Measurements from ENCODE around the gene UTS2B. TPM values are rescaled to one million over a fixed set of nuclear protein-coding genes. Genes with fewer than 3 reads are reported as not detected.

Gene UTS2B
- total and polyA plus RNA-seq, 4 donors = 0.10 to 0.76 TPM; not detected in 2

DNA sequence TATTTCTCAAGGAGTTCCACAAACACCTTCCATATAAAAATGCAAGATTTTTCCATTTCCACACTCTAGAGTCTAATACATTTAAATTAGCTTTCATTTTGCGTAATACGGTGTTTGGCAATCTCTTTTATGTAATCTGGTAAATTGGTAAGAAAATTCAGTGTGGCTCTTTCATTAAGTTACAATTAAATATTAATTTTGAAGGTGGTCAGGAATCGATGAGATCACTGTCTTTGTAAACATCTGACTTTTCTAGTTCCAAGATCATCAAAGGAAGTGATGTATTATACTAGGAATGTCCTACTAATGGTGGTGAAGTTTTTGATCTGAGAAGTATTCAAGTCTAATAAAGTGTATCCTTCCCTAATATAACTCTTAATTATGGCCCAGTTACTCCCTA is 1.1 kb upstream of the UTS2B start:
- TF ChIP-seq TAF1 (conservative IDR thresholded peaks at IDR 0.05) (no peak), MAX (IDR thresholded peaks at IDR 0.05) (no peak), JUND (IDR thresholded peaks at IDR 0.05) (peak in 1 of 2 donors; percentile 10), RAD21 (IDR thresholded peaks at IDR 0.05) (no peak), YY1 (IDR thresholded peaks at IDR 0.05) (peak; percentile 3)
- Histone ChIP-seq H3K36me3 (ENCODE audit: control insufficient read depth in 4 of 4, insufficient read depth in 3 of 4, low read depth in 1 of 4, low read length in 3 of 4) (no peaks in the 10 kb centered on the region), H3K27ac (ENCODE audit: low read depth in 1 of 2, low read length in 2 of 2) (peak overlapping the region; percentile 97 to 99), H3K9me3 (ENCODE audit: control insufficient read depth in 4 of 4, low read length in 3 of 4) (no peaks in the 10 kb centered on the region), H3K4me1 (ENCODE audit: control insufficient read depth in 4 of 4, insufficient read depth in 4 of 4, low read length in 3 of 4) (peaks cover 4 to 28% (median 19%) of the 10 kb centered on the region in 4 donors), H3K4me3 (ENCODE audit: low read depth in 1 of 3, low read length in 3 of 3) (peak overlapping the region; percentile 88 to 93 (median 92)), H3K27me3 (ENCODE audit: control insufficient read depth in 4 of 4, insufficient read depth in 4 of 4, low read length in 3 of 4) (no peaks in the 10 kb centered on the region), H3K9ac (ENCODE audit: low read depth in 1 of 2, low read length in 2 of 2) (peak overlapping the region in 1 of 2 donors; percentile 70)
- DNase-seq (ENCODE audit: low spot score) = no peak
- WGBS = 28% methylated on average over 3 of the region's 3 CpGs

- 14% methylated on average over 11 of the region's 11 CpGs for WGBS
- Histone ChIP-seq H3K9me3 (ENCODE audit: control insufficient read depth in 4 of 4, low read length in 3 of 4) (no peaks in the 10 kb centered on the region), H3K27ac (ENCODE audit: low read depth in 1 of 2, low read length in 2 of 2) (peak overlapping the region; percentile 97 to 99), H3K4me3 (ENCODE audit: low read depth in 1 of 3, low read length in 3 of 3) (peak overlapping the region; percentile 88 to 93 (median 92)), H3K36me3 (ENCODE audit: control insufficient read depth in 4 of 4, insufficient read depth in 3 of 4, low read depth in 1 of 4, low read length in 3 of 4) (no peaks in the 10 kb centered on the region), H3K9ac (ENCODE audit: low read depth in 1 of 2, low read length in 2 of 2) (peak overlapping the region; percentile 14 to 96), H3K4me1 (ENCODE audit: control insufficient read depth in 4 of 4, insufficient read depth in 4 of 4, low read length in 3 of 4) (peaks cover 4 to 28% (median 19%) of the 10 kb centered on the region in 4 donors), H3K27me3 (ENCODE audit: control insufficient read depth in 4 of 4, insufficient read depth in 4 of 4, low read length in 3 of 4) (no peaks in the 10 kb centered on the region)
- TF ChIP-seq RAD21 (IDR thresholded peaks at IDR 0.05) (no peak), HNF4A (conservative IDR thresholded peaks at IDR 0.05) (no peak), FOXA2 (IDR thresholded peaks at IDR 0.05) (no peak), SP1 (IDR thresholded peaks at IDR 0.05) (no peak), TAF1 (conservative IDR thresholded peaks at IDR 0.05) (no peak), GABPA (IDR thresholded peaks at IDR 0.05 in 1 of 2, conservative IDR thresholded peaks at IDR 0.05 in 1 of 2) (no peak)
- TF ChIP-seq, protein P1, sequence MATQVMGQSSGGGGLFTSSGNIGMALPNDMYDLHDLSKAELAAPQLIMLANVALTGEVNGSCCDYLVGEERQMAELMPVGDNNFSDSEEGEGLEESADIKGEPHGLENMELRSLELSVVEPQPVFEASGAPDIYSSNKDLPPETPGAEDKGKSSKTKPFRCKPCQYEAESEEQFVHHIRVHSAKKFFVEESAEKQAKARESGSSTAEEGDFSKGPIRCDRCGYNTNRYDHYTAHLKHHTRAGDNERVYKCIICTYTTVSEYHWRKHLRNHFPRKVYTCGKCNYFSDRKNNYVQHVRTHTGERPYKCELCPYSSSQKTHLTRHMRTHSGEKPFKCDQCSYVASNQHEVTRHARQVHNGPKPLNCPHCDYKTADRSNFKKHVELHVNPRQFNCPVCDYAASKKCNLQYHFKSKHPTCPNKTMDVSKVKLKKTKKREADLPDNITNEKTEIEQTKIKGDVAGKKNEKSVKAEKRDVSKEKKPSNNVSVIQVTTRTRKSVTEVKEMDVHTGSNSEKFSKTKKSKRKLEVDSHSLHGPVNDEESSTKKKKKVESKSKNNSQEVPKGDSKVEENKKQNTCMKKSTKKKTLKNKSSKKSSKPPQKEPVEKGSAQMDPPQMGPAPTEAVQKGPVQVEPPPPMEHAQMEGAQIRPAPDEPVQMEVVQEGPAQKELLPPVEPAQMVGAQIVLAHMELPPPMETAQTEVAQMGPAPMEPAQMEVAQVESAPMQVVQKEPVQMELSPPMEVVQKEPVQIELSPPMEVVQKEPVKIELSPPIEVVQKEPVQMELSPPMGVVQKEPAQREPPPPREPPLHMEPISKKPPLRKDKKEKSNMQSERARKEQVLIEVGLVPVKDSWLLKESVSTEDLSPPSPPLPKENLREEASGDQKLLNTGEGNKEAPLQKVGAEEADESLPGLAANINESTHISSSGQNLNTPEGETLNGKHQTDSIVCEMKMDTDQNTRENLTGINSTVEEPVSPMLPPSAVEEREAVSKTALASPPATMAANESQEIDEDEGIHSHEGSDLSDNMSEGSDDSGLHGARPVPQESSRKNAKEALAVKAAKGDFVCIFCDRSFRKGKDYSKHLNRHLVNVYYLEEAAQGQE (IDR thresholded peaks at IDR 0.05) = no peak
- DNase-seq (ENCODE audit: low spot score) = no peak
Measured at GRCh38 chr3:191330530-191331048, 263 bp upstream of the UTS2B start.

DNA sequence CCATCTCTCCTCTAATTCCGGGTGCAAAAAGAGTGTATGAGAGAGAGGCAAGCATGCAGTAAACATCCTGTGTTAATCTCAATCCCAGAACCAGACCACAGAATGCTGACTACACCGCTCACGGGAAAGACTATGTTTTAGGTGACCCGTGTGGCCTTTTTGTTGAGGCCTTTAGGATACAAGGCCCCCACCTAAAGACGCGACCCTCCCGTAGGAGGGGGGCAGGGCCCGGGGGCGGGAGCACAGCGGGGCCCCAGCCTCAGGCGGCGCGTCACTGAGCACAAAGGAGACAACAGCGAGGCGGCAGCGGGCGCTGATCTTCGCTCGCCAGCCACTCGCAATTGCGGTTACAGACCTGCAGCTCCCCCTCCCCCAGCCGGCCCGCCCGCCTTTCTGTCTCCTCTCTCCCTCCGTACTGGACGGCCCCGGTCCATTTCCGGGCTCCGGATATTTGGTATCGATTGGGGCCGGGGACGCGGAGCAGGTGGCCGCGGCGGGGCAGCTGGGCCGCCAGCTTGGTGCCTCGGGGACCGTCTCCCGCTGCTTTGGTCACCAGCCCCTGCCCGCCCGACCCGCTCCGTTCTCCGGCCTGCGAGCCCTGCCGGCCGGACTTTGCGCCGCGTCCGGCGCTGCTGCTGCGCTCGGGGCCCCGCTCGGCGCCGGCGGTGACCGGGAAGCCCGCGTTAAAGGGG is 1.2 kb downstream of the UTS2B start, which contains the start of gene CCDC50:
CCDC50 (plus strand) TSS at position 433 of the 692 bp plus-strand sequence. CDS start 281 bp downstream, outside the sequence.
- WGBS = under 1% methylated on average over 63 of the region's 63 CpGs
- H3K9me3 ChIP-seq (ENCODE audit: control insufficient read depth in 4 of 4, low read length in 3 of 4) = no peaks in the 10 kb centered on the region
- H3K4me3 ChIP-seq (ENCODE audit: low read depth in 1 of 3, low read length in 3 of 3) = peak within 1 kb of the TSS; percentile 88 to 93 (median 92)
- H3K36me3 ChIP-seq (ENCODE audit: control insufficient read depth in 4 of 4, insufficient read depth in 3 of 4, low read depth in 1 of 4, low read length in 3 of 4) = no peaks in the 10 kb centered on the region
- H3K9ac ChIP-seq (ENCODE audit: low read depth in 1 of 2, low read length in 2 of 2) = peak within 1 kb of the TSS; percentile 78 to 96
- no peaks in the 10 kb centered on the region for H3K27me3 ChIP-seq (ENCODE audit: control insufficient read depth in 4 of 4, insufficient read depth in 4 of 4, low read length in 3 of 4)
- peaks cover 2 to 28% (median 16%) of the 10 kb centered on the region in 4 donors for H3K4me1 ChIP-seq (ENCODE audit: control insufficient read depth in 4 of 4, insufficient read depth in 4 of 4, low read length in 3 of 4)
- DNase-seq (ENCODE audit: low spot score) = peak; percentile 76
- peak within 1 kb of the TSS; percentile 97 to 99 for H3K27ac ChIP-seq (ENCODE audit: low read depth in 1 of 2, low read length in 2 of 2)
- TF ChIP-seq RXRA (IDR thresholded peaks at IDR 0.05) (peak in 1 of 2 donors; percentile 49), EGR1 (IDR thresholded peaks at IDR 0.05; ENCODE audit: low read depth in 2 of 2) (peak in 1 of 2 donors; percentile 66), SP1 (IDR thresholded peaks at IDR 0.05) (peak; percentile 61), FOXA2 (IDR thresholded peaks at IDR 0.05) (no peak), NR2F2 (IDR thresholded peaks at IDR 0.05) (no peak), ATF3 (IDR thresholded peaks at IDR 0.05) (no peak), FOXA1 (IDR thresholded peaks at IDR 0.05) (no peak), HNF4A (conservative IDR thresholded peaks at IDR 0.05) (peak; percentile 46 to 48), JUND (IDR thresholded peaks at IDR 0.05) (no peak), HNF4G (IDR thresholded peaks at IDR 0.05) (no peak), MAX (IDR thresholded peaks at IDR 0.05) (peak; percentile 34), ZBTB33 (IDR thresholded peaks at IDR 0.05) (peak; percentile 75)

Data from liver (tissue), 9 donors.